Activated CD4-positive, alpha-beta T cell treated with anti-CD3 and anti-CD28 coated beads, Interleukin-2, amount 10 ng/mL, durations not matched to agents 24 days and 14 days (primary cell): ENCODE data around the gene PFKL. TPM values are rescaled to one million over a fixed set of nuclear protein-coding genes. Genes with fewer than 3 reads are reported as not detected.

Experiments
- DNase-seq: peaks from one replicate; pipeline ENCODE4 v3.0.0; 2022
- H3K27ac Mint-ChIP-seq: one replicate; pipeline ENCODE4 v1.8.0; 2022; ENCODE audit warnings: mild to moderate bottlenecking, mixed read lengths
- H3K27me3 Mint-ChIP-seq: one replicate; pipeline ENCODE4 v1.8.0; 2022; ENCODE audit warnings: mixed read lengths
- H3K36me3 Mint-ChIP-seq: one replicate; pipeline ENCODE4 v1.8.0; 2022; ENCODE audit warnings: low read depth, mild to moderate bottlenecking, mixed read lengths
- H3K4me1 Mint-ChIP-seq: one replicate; pipeline ENCODE4 v1.8.0; 2021; ENCODE audit warnings: mixed read lengths
- H3K4me3 Mint-ChIP-seq: one replicate; pipeline ENCODE4 v1.8.0; 2022; ENCODE audit warnings: mild to moderate bottlenecking, moderate library complexity, mixed read lengths
- H3K9me3 Mint-ChIP-seq: one replicate; pipeline ENCODE4 v1.8.0; 2021; ENCODE audit warnings: mixed read lengths
- intact Hi-C: fragments of 100-400 bp; cut with micrococcal nuclease; formaldehyde crosslinking; loops from one replicate; pipeline ENCODE4 v1.15.1; 2023
- total RNA-seq: library from RNA; stranded (reverse); gene quantifications from 2 replicates; pipeline ENCODE4 v1.2.3, GENCODE V29; 2022

Gene PFKL
- total RNA-seq, 1 donor from 2014 or later = 157 TPM

DNA sequence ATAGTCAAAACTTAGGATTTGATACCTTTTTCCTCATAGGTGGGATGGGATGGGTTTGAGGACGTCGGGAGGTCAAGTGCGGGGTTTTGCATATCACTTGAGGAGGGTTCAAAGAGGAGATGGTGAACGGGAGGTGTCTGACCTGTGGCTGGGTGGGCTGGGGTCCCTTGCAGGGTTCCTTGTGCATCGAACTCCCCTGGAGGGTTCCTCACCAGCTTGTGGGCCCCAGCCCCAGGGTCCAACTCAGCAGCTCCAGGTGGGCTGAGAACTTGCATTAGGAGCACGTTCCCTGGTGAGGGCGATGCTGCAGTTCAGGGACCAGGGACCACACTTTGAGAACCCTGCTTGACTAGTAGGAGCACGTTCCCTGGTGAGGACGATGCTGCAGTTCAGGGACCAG, 76.8 kb downstream of the PFKL start:
- Mint-ChIP-seq H3K9me3 (peaks cover 10% of the 10 kb centered on the region), H3K27me3 (no peaks in the 10 kb centered on the region), H3K27ac (no peak overlapping the region), H3K4me1 (peaks cover 24% of the 10 kb centered on the region), H3K36me3 (peaks cover 54% of the 10 kb centered on the region), H3K4me3 (no peak overlapping the region)
- no peak for DNase-seq
- intact Hi-C loops = no loop called here

Other genes starting within 250 kb of the PFKL start
- gene PWP2, start 192.7 kb upstream of the PFKL start, total RNA-seq = 10.0 and 16.5 TPM in 2 replicates
- 13.1 and 15.0 TPM in 2 replicates for gene GATD3, start 166.4 kb upstream of the PFKL start, total RNA-seq
- gene ICOSLG, start 59.1 kb upstream of the PFKL start, total RNA-seq = 7.6 and 8.3 TPM in 2 replicates
- not detected in 2 replicates for gene DNMT3L, start 38.2 kb upstream of the PFKL start, total RNA-seq
- gene AIRE, start 14.2 kb upstream of the PFKL start, total RNA-seq = 0.05 TPM in 1 of 2 replicates, not detected in the other
- 15.1 and 18.5 TPM in 2 replicates for gene CFAP410, start 39.3 kb downstream of the PFKL start, total RNA-seq
- 9.1 and 9.8 TPM in 2 replicates for gene TRPM2, start 53.6 kb downstream of the PFKL start, total RNA-seq
- 2.3 and 2.4 TPM in 2 replicates for gene LRRC3, start 155.5 kb downstream of the PFKL start, total RNA-seq
- gene KRTAP10-1, start 240.1 kb downstream of the PFKL start, total RNA-seq = not detected in 2 replicates